Effector memory CD8-positive, alpha-beta T cell (primary cell): Measurements from ENCODE around the gene ATXN1.
"Not testable (repeated sequence)": the region's sequence is repeated elsewhere in the genome, so short reads cannot be mapped to it uniquely, and the experiment has no call there.

Experiments used
- ATAC-seq: fragments of 150-1000 bp; cut with Tn5 transposase; replicated peaks from 2 replicates; pipeline ENCODE4 v1.10.0; 2021; ENCODE audit warnings: mild to moderate bottlenecking, moderate library complexity
- DNase-seq, 3 experiments: peaks; one replicate each; pipeline ENCODE4 v3.0.0; 2021
- H3K27ac Mint-ChIP-seq, 2 donors: one replicate each; pipeline ENCODE4 v1.8.0; 2022; ENCODE audit warnings: mild to moderate bottlenecking in 2 of 2, mixed read lengths in 2 of 2, moderate library complexity in 2 of 2
- H3K27me3 Mint-ChIP-seq, 2 donors: one replicate each; pipeline ENCODE4 v1.8.0; 2022; ENCODE audit warnings: mixed read lengths in 2 of 2
- H3K36me3 Mint-ChIP-seq: one replicate; pipeline ENCODE4 v1.8.0; 2022; ENCODE audit warnings: mild to moderate bottlenecking, moderate library complexity, mixed read lengths; ENCODE audit not compliant: insufficient read depth
- H3K4me1 Mint-ChIP-seq, 2 donors: one replicate each; pipeline ENCODE4 v1.8.0; 2022; ENCODE audit warnings: low read depth in 2 of 2, mixed read lengths in 2 of 2
- H3K4me3 Mint-ChIP-seq, 2 donors: one replicate each; pipeline ENCODE4 v1.8.0; 2022; ENCODE audit warnings: mild to moderate bottlenecking in 2 of 2, mixed read lengths in 2 of 2, moderate library complexity in 2 of 2
- H3K9me3 Mint-ChIP-seq, 2 donors: one replicate each; pipeline ENCODE4 v1.8.0; 2022; ENCODE audit warnings: mixed read lengths in 2 of 2

Gene ATXN1

DNA sequence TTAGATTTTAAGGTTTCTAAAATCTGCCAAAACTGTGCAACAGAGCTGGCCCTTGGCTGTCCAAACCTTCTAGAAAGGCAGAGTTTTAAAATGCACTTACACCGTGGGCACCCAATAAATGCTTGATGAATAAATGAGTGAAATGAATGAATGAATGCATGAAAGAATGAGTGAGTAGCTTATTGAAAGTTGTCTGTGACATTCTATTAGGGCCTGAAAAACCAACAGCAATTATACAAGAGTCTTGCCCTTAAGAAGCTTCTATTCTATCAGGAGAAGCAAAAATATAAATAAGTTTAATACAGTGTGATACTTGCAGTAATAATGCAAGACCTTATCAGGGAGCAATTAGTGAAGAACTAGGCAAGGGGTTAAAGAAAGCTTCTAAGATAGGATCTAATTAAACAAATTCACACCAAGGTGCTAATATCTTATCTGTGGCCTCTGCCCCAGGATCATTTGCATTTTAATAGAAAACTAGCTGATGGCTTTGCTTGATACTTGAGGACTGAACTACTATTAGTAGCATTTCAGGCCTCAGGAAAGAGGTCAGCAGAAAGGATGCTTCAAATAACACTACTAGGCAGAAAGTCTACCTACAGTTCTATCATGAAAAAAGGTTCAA lies 292.2 kb downstream of the ATXN1 start:
- Mint-ChIP-seq H3K27me3 (no peaks in the 10 kb centered on the region), H3K36me3 (peaks cover 6% of the 10 kb centered on the region), H3K4me1 (peaks cover 33 to 60% of the 10 kb centered on the region in 2 donors), H3K9me3 (no peaks in the 10 kb centered on the region), H3K27ac (peak overlapping the region; percentile 49 to 51), H3K4me3 (no peak overlapping the region)
- ATAC-seq (no peak), DNase-seq (no peak)

DNA sequence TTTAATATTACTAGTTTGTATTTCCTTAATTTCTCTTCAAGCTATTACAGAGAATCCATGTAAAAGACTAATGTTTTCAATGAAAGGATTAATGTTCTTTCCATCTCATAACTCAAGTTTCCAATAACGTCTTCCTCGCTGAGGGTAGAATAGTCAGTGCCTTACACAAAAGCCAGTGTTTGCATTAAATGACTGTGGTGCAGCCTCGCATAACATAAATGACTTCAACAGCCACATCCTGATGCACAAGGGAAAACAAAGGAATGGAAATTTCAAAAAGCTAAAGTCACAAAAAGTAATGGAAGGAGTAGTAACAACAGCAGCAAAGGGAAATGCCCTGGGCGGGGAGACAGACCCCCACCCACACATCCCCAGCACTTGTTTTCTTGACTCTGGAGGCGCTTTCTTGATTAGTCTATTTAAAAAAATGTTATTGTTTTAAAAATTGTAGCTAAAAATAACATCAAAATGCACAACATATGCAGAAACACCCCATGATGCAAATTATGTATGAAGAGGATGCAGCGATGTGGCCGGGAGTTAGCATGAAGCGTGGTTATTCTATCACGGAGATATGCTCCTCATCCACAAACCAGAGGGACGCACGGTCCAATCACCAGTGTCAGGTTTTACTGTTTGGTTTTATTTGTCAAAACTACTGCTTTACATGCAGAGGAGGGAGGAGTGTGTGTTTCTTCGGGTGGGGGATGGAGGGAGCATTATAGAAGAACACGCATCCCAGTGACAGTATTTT lies 294.3 kb downstream of the ATXN1 start:
- Mint-ChIP-seq H3K36me3 (peaks cover 6% of the 10 kb centered on the region), H3K4me3 (no peak overlapping the region), H3K4me1 (peaks cover 36 to 53% of the 10 kb centered on the region in 2 donors), H3K27ac (no peak overlapping the region), H3K9me3 (no peaks in the 10 kb centered on the region), H3K27me3 (no peaks in the 10 kb centered on the region)
- ATAC-seq (no peak), DNase-seq (no peak)

DNA sequence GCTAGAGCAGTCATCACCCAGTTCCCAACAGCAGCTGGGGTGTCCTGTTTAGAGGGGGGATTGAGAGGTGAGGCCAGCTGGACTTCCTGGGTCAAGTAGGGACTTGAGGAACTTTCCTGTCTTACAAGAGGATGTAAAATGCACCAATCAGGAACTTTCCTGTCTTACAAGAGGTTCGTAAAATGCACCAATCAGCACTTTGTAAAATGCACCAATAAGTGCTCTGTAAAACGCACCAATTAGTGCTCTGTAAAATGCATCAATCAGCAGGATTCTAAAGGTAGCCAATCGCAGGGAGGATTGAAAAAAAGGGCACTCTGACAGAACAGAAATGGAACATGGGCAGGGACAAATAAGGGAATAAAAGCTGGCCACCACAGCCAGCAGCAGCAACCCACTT lies 297.2 kb downstream of the ATXN1 start:
- Mint-ChIP-seq H3K4me1 (peaks cover 26 to 42% of the 10 kb centered on the region in 2 donors), H3K4me3 (no peak overlapping the region), H3K36me3 (peaks cover 2% of the 10 kb centered on the region), H3K27ac (peak overlapping the region in 1 of 2 donors; percentile 23), H3K27me3 (no peaks in the 10 kb centered on the region), H3K9me3 (no peaks in the 10 kb centered on the region)
- ATAC-seq, result no peak
- no peak for DNase-seq

DNA sequence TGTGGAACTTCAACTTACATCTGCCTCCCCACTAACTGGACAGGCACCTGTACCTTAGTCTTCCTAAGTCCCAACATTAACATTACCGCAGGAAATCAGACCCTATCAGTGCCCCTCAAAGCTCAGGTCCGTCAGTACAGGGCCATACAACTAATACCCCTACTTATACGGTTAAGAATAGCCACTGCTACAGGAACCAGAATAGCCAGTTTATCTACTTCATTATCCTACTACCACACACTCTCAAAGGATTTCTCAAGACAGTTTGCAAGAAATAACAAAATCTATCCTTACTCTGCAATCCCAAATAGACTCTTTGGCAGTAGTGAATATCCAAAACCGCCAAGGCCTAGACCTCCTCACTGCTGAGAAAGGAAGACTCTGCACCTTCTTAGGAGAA lies 298.0 kb downstream of the ATXN1 start:
- not testable (repeated sequence) for H3K27me3 Mint-ChIP-seq, DNase-seq, H3K36me3 Mint-ChIP-seq, ATAC-seq, H3K4me3 Mint-ChIP-seq, H3K9me3 Mint-ChIP-seq
- peaks cover 23 to 35% of the 10 kb centered on the region in 2 donors for H3K4me1 Mint-ChIP-seq
- peak overlapping the region; percentile 9 to 72 for H3K27ac Mint-ChIP-seq

DNA sequence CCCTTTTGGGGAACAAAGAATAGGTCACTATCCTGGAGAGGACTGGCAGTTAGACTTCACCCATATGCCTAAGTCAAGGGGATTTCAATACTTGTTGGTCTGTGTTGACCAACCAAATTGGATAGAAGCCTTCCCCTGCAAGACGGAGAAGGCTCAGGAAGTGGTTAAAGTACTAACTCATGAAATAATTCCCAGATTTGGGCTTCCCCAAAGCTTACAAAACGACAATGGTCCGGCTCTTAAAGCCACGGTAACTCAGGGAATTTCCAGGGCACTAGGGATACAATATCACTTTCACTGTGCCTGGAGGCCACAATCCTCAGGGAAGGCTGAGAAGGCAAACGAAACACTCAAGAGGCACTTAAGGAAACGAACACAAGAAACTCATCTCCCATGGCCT lies 299.8 kb downstream of the ATXN1 start:
- Mint-ChIP-seq H3K4me1 (peaks cover 23 to 45% of the 10 kb centered on the region in 2 donors), H3K9me3 (no peaks in the 10 kb centered on the region), H3K27me3 (no peaks in the 10 kb centered on the region), H3K27ac (no peak overlapping the region), H3K4me3 (no peak overlapping the region), H3K36me3 (peaks cover 9% of the 10 kb centered on the region)
- ATAC-seq (no peak), DNase-seq (no peak)

DNA sequence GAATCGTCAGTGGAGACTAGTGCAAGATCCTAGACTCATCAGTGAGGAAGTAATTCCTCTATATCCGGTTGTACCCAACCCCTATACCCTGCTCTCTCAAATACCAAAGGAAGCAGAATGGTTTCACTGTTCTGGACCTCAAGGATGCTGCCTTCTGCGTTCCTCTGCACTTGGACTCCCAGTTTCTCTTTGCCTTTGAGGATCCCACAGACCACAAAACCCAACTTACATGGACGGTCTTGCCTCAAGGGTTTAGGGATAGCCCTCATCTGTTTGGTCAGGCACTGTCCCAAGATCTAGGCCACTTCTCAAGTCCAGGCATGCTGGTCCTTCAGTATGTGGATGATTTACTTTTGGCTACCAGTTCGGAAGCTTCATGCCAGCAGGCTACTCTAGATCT lies 301.8 kb downstream of the ATXN1 start:
- H3K9me3 Mint-ChIP-seq, H3K27me3 Mint-ChIP-seq, ATAC-seq, DNase-seq, H3K36me3 Mint-ChIP-seq, H3K4me3 Mint-ChIP-seq: not testable (repeated sequence)
- Mint-ChIP-seq H3K27ac (peak overlapping the region in 1 of 2 donors; percentile 12), H3K4me1 (peaks cover 24 to 43% of the 10 kb centered on the region in 2 donors)

DNA sequence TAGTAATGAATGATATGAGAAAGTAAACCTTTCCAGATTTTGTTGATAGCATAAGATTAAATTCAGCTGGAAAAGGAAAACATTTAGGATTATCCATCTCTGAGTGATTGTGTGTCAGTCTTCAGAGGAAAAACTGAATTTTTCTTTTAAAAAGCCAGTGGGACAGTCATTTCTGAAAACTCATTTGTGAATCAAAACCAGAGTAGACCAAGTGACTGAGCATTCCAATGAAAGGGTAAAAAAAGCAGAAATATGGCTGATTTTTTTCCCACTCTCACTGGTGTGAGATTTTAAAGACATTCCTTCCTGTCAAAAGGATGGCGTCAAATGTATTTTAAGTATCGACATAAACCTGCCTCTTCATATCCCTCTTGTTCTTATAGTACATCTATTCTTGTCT lies 308.9 kb downstream of the ATXN1 start:
- no peak for DNase-seq
- Mint-ChIP-seq H3K27ac (no peak overlapping the region), H3K27me3 (no peaks in the 10 kb centered on the region), H3K36me3 (peaks cover 6% of the 10 kb centered on the region), H3K4me1 (peaks cover 8 to 29% of the 10 kb centered on the region in 2 donors), H3K9me3 (no peaks in the 10 kb centered on the region), H3K4me3 (no peak overlapping the region)
- no peak for ATAC-seq

DNA sequence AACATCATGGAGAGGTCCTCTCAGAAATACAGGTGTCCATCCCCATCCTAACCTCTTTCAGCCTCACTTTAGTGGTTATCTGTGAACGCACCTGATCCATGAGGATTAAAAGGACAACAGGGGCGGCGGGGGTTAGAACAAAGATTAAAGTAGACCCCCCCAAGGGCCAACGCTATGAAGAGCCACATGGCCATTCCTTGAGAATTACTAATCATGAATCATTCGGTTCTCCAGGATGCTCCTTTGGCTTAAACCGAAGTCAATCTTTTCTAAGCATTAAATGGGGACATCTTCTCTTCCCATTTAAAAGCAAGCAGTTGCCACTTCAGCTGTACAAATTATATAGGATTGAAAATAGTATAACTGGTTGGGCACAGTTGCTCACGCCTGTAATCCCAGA lies 310.4 kb downstream of the ATXN1 start:
- DNase-seq, result no peak
- Mint-ChIP-seq H3K4me3 (no peak overlapping the region), H3K36me3 (no peaks in the 10 kb centered on the region), H3K9me3 (no peaks in the 10 kb centered on the region), H3K27ac (no peak overlapping the region), H3K27me3 (no peaks in the 10 kb centered on the region), H3K4me1 (peaks cover 8 to 27% of the 10 kb centered on the region in 2 donors)
- no peak for ATAC-seq

DNA sequence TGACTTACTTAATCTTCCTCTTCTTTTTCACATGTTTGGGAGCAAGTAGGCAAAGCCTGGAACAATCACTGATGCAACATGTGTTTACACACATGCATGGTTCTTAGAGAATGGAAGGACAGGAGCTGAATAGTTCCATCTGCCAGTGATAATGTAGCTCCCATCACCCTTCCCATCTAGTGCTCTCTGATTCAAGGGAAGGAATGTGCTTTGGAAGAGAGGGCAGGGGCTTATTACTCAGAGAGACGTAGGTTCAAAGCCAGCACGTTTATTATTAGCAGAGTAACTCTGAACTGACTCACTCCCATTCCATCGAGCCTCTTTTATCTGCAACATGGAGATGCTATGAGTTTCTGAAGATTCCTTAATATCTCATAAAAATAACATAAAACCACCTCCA lies 311.0 kb downstream of the ATXN1 start:
- no peaks in the 10 kb centered on the region for H3K27me3 Mint-ChIP-seq
- no peak overlapping the region for H3K4me3 Mint-ChIP-seq
- H3K36me3 Mint-ChIP-seq, result no peaks in the 10 kb centered on the region
- H3K27ac Mint-ChIP-seq, result no peak overlapping the region
- no peak for DNase-seq
- H3K9me3 Mint-ChIP-seq, result no peaks in the 10 kb centered on the region
- peaks cover 6 to 27% of the 10 kb centered on the region in 2 donors for H3K4me1 Mint-ChIP-seq
- no peak for ATAC-seq

DNA sequence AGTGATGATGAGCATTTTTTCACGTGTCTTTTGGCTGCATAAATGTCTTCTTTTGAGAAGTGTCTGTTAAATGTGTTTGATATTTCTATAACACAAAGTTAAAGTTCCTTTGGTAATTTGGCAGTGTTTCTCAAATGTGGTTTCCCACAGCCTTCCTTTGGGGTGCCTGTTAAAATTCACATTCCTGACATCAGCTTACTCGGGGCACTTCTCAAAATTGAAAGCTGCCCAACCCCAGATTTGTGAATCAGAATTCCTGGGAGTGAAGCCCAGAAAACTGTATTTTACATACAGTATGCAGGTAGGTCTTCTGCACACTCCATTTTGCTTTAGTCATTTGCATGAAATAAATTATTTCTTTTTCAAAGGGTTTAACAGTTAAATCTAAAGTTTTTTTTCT lies 315.0 kb downstream of the ATXN1 start:
- Mint-ChIP-seq H3K36me3 (peaks cover 8% of the 10 kb centered on the region), H3K27me3 (no peaks in the 10 kb centered on the region), H3K4me3 (no peak overlapping the region), H3K4me1 (peaks cover 11 to 43% of the 10 kb centered on the region in 2 donors), H3K27ac (peak overlapping the region in 1 of 2 donors; percentile 65), H3K9me3 (no peaks in the 10 kb centered on the region)
- ATAC-seq (no peak), DNase-seq (no peak)

DNA sequence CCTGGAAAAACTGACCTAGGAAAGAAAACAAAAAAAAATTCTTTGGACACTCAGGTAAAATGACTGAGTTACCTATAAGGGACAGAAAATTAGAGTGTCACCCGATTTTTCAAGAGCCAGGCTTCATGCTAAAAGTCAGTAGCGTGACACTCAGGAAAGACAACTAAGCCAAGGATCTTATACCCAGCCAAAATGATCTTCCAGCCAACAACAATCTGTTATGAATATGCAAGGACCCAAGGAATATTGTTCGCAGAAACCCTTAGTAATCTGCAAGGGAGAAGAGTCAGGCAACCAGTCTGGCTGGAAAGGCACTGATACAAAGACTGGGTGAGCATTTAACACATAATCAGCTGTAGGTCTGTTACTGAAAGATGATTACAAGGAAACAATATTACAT lies 319.2 kb downstream of the ATXN1 start:
- Mint-ChIP-seq H3K36me3 (peaks cover 25% of the 10 kb centered on the region), H3K4me3 (no peak overlapping the region), H3K27ac (no peak overlapping the region), H3K9me3 (no peaks in the 10 kb centered on the region), H3K4me1 (peaks cover 28 to 63% of the 10 kb centered on the region in 2 donors), H3K27me3 (no peaks in the 10 kb centered on the region)
- ATAC-seq (no peak), DNase-seq (no peak)

DNA sequence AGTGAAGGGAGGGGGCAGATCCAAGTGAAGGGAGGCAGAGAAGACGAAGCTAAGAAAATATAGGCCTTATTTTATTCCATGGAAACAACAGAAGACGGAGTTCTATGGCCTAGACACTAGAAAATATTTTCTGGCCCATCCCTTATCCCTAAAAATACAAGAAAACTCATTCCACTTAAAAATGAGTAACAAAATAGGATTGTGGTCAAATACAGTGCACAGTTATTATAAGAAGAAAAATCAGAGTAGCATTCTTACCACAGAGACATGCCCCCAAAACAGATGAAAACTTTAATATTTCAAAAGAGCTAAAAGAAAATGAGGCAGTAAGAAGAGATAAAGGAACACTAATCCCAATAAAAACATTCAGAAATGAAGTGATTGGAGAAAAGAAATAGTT lies 320.0 kb downstream of the ATXN1 start:
- no peak for ATAC-seq
- H3K27me3 Mint-ChIP-seq, result no peaks in the 10 kb centered on the region
- no peaks in the 10 kb centered on the region for H3K9me3 Mint-ChIP-seq
- DNase-seq, result no peak
- H3K27ac Mint-ChIP-seq, result no peak overlapping the region
- H3K36me3 Mint-ChIP-seq, result peaks cover 31% of the 10 kb centered on the region
- H3K4me3 Mint-ChIP-seq, result no peak overlapping the region
- peaks cover 35 to 65% of the 10 kb centered on the region in 2 donors for H3K4me1 Mint-ChIP-seq

DNA sequence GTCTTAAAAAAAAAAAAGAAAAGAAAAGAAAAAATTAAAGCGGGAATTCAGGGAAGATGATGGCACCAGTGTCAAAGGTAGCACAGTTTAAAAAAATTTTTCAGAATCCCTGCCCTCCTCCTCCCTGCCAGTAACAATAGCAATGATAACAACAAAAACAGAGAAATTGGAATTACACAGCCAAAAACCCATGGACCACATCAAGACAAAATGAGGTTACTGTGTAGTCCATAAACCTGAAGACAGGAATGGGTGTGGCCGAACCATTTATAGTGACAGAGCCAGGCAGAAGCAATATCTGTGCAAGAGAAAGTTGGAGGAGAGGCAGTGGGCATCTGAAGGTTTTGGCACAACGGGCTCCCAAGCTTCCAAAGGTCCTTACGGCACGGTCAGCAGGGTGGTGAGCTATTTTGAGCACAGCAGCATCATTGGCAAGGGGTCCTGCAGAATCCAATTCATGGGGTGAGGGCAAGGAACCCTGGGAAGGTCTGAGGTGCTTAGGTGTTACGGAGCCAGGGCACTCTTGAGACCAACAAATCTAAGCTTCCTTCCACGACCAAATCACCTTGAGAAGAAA lies 320.5 kb downstream of the ATXN1 start:
- Mint-ChIP-seq H3K9me3 (no peaks in the 10 kb centered on the region), H3K36me3 (peaks cover 31% of the 10 kb centered on the region), H3K4me3 (no peak overlapping the region), H3K27me3 (no peaks in the 10 kb centered on the region), H3K27ac (peak overlapping the region in 1 of 2 donors; percentile 77), H3K4me1 (peaks cover 35 to 64% of the 10 kb centered on the region in 2 donors)
- DNase-seq (no peak), ATAC-seq (no peak)
